Activated CD4-positive, alpha-beta T cell treated with anti-CD3 and anti-CD28 coated beads for 4 hours (primary cell): ENCODE results near the gene SMYD3.

Source experiments
- DNase-seq, 2 donors: peaks; one replicate each; pipeline ENCODE4 v3.0.0-alpha.2; 2020

SMYD3 gene

DNA sequence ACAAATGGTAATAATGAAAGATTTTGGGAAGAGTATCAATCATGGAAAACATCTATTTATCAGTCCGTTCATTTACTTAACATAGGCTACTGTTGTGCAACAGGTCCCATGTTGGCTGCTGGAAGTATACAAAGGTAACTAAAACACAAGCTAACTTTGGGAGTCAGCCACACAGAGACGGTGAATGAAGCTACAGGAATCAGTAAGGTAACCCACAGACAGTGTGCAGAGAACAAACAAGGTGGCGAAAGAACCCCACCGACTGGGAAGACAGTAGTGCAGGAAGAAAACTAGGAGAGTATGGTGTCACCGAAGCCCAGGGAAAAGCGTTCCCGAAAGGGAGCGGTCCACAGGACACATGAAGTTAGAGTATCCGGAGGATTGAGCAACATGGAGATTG lies 342.3 kb downstream of the SMYD3 start:
- DNase-seq = no peak

DNA sequence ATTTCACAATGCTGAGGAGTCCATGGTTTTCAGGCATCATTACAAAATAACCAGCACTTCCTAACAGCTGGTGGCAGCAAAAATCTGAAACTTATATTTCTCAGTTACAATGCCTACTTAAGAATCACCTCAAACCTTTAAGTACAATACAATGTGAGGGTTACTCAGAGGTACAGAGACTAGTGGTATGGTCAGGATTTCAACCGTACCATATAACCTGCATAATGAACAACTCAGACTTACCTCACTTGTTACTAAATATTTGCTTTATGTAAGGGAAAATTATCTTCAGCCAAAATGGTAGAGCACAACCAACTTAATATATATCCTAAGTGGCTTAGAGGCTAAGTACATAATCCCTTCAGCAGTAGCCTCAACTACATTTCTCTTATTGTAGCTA lies 344.5 kb downstream of the SMYD3 start:
- DNase-seq = no peak

DNA sequence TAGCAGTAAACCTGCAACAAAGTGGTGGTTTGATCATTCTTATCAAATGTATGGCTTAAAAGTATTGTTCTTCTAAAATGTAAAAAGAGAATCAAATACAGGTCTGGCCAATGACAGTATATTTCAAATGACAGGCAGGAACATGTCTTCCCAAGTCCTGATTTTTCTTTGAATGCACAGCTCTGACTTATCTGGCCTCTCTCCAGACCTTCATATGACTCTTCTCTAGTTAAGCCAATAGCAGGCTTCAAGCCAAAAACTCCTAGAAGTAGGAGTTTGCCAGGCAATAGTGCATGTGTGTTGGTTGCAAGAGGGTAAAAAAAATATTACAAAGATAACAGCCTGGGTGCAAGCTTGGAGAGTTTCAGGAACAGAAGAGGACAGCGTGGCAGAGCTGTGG lies 345.5 kb downstream of the SMYD3 start:
- no peak for DNase-seq

DNA sequence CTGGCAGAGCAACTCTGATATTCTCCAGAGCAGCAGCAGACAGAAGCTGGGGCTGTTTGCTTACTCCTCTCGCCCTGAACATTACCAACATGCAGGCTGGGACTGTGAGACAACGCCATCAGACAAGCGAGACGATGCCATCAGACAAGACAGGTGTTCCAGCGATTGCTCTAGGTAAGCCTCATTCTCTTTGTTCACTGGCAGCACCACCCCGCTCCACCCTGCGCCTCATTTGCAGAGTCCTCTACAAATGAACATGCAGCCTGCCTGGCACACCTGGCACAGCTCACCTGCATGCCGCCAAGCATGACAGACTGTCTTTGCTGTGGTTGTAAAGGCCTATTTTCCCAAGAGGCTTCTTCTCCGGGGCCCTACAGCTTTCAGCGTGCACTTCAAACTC lies 346.2 kb downstream of the SMYD3 start:
- DNase-seq = no peak

DNA sequence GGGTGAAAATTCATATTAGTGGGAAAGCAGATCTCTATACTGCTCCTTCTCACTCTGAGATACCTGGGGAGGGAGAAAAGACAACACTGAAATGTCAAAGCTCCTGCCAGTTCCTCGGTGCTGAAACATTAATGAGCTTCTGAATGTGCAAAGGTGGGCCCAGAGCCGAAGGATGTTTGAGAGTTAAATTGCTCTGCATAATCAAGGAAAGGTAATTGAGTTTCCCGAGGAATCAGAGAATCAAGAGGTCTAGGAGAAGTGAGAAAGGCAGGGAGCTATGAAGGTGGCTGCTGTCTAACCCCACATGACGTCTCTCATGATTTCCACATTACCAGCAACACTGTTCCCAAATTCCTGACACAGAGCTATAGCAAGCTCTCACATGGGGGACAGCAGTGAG lies 346.7 kb downstream of the SMYD3 start:
- no peak for DNase-seq

DNA sequence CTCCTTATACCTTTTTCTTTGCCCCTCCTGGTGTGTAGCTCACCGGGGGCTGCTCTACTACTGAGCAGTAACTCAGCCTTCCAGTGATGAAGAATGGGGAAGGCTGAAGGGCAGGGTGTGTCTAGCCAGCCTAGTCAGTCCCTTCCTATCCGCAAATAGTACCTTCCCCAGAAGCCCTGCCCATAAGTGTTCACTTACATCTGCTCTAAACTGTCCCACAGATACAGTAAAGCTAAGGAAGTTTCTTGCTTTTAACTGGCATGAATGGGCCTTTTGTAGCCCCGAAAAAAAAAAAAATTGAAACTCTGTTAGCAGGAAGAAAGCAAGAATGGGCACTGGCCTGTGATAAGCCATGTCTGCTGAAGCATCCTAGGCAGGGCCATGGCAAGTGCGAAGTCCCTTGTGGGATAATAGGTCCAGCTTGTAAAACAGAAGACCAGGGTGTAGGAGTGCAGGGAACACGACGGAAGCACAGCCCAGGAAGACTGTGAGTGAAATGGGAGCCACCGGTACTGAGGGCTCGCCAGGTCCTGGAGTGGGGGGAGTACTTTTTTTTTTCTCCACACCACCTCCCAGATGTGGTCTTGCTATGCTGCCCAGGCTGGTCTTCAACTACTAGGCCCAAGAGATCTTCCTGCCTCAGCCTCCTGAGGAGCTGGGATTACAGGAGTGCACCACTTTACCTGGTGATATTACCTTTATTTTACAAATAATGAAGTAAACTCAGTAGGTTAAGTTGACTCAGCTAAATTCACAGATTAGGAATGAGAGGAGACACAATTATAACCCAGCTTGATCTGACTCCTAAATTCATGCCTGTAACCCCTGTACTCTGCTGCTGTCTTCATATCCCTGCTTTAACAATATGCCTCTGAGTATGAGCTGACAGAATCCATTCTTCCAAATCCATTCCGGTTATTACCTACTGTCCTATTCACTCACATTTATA lies 347.5 kb downstream of the SMYD3 start:
- DNase-seq = no peak

DNA sequence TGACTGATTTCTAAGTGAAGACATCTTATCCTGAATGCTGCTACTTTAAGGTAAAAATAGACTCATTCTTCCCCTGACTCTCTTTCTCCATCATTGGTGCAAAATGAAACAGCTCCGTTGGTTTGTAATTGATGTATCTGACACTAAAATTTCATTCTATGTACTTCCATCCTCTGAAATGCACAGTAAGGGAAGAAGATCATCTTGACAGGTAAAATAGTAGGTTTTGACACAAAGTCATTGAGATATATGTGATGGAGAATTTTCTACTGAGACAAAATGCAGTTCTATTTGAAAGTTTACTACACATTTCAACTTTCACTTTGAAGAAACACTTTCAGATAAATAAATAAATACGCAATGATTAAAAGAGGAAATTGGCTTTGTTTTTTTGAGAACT lies 348.9 kb downstream of the SMYD3 start:
- no peak for DNase-seq

DNA sequence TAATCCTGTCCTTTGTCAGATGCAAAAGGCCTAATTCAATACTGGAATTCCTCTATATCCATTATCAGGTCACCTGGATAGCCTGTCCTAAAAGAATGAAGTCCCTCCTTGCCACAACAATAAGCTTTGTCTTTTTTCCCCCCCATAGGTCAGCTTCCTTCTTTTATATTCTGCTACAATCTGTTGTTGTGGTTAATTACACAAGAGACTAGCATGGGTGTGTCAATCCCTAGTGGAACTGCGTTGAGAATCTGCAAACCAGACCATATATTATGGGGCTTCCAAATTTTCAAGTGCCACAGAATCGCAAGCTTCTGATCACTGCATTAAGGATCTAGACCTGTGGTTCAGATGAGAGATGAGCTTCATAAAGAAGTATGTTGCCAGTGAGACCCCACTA lies 349.6 kb downstream of the SMYD3 start:
- DNase-seq = no peak

DNA sequence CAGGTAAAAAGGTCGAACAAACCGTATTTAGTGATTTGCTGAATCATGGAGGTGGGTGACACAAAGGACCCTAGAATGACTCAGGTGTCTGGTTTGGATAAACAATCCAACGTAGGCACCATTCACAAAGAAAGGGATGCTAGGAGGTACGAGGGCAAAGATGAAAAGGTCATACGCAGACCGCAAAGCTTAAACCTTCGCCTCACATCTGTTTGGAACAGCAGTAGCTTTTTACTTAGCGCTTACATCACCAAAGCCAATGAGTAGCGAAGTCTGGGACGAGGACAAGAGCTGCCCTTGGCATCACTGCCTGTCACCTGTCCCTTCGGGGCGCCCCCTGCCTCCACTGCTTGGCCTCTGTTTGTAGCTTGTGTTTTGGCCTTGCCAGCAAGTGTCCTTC lies 350.2 kb downstream of the SMYD3 start:
- DNase-seq = no peak

DNA sequence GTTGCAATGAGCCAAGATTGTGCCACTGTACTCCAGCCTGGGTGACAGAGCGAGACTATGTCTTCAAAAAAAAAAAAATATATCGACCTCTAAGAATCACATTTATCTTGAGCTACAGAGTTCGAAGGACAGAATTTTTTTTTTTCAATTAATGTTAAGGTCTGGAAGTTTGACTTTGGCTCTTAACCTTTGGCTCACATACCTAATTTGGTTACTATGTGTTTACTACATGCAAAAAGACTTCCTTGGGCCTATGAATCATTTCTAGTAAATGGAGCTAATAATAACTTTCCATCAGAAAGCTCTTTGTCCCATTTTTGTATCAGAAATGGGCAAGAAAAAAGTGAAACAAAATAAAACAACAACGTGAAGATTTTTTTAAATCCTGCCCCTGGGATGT lies 351.2 kb downstream of the SMYD3 start:
- DNase-seq = no peak

DNA sequence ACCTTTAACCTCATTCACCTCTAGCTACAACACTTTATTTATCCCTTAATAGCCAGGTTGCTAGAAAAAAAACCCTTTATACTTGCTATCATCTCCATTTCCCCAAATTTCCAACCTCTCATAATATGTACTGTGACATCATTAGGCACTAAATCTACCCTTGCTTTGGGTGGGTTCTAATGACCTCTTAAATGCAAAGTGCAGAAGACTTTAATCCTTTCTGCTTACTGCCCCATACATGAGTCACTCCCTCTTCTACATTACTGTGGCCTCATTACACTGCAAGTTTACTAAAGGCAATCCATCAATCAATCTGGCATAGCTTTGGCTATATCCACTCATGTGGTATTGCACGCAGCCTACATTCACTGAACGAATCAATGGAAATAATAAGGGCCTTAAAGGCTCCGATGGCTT lies 353.3 kb downstream of the SMYD3 start:
- no peak for DNase-seq

DNA sequence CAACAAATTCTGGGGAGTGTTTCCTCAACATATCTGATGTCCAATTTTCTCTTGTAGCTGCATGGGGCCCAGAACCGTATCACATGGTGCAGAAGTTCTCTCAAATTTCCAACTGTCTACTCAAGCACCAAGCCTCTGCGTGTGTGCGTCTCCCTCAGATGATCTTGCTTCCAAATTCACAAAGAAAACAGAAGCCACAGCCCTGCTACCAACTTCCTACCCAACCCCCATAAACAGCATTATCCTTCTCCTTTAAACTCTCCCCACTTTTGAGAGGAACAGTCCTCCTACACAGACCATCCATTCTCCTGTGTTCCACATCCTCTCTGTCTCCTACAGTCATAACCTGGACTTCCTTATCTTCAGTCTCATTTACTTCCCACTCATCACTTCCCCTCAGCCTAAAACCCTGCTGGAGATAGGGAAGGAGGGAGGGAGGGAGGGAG lies 354.1 kb downstream of the SMYD3 start:
- no peak for DNase-seq

DNA sequence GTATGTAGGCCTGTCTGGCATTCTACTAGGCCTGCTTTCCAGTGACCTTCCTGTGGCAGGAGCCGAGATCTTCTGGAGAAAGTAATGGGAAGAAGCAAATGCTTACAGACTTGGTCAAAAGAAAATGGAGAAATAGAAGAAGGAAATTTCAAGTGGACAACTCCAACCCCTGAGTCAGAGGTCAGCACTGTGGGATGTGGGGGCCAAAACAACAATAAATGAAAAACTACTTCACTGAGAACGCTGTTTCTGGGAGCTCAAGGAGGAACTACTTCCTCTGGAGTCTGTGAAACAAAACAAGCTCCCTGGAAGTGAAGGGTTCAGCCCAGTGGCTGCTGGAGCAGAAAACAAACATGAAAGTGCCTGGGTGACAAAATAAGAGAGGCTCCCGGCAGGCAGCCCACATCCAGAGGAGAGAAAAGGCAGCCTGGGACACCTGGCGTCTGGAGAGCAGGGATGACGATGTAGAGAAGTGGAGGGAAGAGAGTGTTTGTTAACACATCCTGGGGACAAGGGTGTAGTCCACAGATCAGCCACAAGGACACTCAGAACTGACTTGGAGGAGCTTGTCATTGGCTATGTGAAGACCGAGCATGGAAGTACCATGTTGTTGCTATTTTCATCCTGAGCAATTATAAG lies 355.2 kb downstream of the SMYD3 start:
- DNase-seq = no peak

DNA sequence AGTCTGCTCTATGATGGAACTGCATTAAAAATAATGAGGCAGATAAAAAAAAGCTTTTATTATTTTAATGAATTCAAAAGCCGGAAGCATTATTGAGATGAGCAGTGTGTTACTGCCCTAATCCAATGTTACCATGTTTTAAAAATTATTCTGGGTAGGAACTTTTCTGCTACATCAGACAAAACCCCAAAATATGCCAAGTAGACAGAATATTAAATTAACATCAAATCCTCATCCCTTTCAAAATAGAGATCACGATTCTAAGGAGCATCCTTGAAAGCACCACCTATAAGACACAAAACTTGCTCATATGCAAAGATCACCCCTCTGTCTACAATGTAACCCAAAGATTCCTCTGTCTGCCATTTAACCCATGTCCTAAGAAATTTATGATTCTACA lies 357.5 kb downstream of the SMYD3 start:
- DNase-seq = no peak

DNA sequence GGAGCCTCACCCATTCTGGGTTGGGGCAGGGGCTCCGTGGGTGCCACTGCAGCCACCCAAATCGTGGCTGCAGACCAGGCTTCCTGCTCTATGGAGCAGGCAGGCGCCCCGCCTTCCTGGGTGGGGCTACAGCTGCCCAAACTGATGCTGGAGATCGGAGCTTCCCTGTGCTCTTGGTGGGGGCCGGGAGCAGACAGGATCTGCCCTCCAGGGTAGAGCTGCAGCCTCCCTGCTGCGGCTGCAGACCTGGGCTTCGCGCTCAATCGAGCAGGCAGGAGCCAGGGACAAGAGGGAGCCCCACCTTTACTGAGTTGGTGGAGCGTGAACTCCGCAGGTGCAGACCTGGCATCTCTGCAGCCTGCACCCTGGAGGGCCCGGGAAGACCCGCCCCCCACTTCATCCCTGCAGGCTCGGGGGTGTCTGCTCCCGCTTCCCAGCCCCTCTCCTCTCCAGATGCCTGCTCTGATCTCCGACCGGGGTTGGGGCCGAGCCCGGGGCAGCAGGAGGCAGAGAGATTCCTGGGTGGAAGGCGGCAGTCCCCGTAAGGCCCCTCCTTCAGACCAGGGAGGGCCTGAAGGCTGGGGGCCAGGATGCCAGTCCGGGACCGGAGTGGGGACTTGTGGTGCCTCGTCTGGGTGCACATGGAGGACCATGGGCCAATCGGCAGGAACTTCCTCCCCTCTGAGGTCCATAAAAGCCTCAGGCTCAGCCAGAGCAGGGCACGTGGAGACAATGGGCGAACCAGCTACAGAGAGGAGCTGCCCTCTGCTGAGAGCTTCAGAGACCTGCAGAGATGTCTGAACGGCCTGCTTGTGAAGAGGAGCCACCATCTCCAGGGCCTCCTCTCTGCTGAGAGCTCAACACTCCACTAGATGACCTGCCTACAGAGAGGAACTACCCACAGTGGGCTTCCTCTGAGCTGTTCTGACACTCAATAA lies 359.3 kb downstream of the SMYD3 start:
- no peak for DNase-seq

DNA sequence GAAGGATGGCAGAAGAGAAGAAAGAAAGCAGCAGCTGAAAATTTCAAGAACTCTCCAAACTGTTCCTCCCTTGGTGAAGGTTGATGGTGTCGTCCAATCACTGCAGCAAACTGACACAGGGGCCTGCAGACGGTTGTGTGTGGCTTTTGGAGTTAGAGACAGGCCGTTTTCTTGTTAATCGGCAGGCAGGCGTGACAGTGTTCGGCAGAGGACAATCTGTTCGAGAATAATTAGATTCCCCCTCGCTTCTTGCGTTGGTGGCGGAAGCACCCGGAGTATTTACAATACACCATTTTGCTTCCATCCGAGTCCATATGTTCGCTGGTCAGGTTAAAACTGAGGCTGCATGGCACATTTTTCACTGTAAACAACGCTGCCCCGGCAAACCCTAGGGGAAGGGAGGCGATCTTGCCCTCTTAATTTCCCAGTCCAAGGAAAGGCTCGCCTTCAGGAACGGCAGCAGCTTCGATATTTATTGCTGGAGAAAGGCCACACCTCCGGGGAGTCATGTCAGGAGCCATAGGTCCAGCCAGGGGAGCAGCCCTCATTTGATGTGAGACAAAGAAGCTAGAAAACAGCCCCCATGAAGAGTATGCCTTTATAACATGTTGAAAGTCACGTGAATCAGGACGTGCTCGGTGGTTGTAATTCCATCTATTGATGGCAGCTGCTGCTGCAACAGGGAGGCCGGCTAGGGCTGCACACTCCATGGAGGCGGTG lies 360.1 kb downstream of the SMYD3 start:
- DNase-seq = no peak

DNA sequence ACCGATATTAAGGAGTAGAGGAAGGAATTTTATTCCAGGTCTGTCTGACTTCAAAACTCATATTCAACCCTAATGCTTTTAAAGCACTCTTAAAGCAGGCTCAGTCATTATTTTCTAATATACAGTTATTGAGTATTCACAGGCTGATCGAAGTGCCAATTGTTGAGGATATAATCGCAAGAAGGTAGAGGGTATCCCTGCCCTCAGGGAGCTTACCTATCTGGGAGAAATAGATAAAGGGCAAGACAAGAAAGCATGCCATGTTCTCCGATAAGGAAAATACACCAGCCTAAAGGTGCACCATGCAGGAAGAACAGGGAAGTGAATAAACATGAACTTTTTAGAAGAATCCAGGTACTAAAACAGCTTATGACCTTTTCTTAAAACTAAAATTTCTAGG lies 361.2 kb downstream of the SMYD3 start:
- no peak for DNase-seq

DNA sequence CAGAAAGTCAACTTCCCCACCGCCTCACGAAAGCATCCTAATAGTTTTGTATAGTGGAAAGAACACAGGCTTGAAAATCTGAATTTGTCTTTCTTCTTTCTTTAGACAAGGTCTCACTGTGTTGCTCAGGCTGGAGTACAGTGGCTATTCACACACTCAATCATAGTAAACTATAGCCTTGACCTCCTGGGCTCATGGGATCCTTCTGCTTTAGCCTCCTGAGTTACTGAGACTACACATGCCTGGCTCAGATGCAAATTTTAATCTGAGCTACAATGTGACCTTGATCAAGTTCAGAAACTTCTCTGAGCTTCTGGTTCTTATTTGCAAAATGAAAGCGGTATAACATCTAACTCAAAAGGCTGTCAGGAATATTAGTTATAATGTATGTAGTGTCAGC lies 362.1 kb downstream of the SMYD3 start:
- no peak for DNase-seq

DNA sequence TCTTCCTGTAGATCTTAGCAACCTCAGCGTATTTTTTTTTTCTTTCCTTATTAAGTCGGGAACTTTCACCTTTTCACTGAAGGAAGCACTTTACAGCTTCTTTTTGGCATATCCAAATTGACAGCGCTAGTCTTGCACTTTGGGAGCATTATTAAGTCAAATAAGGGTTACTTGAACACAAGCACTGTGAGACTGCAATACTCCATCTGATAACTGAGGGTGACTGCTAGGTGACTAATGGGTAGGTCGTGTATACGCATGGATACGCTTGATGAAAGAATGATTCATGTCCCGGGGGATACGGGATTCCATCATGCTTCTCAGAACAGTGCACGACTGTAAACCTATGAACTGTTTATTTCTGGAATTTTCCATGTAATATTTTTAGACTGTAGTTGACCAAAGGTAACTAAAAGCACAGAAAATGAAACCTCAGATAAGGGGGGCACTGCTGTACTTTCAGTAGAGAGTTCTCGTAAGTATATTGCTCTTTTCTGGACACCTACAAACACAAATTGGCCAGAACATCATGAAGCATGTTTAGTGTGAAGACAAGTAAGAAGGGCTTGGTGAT lies 364.7 kb downstream of the SMYD3 start:
- DNase-seq = no peak

DNA sequence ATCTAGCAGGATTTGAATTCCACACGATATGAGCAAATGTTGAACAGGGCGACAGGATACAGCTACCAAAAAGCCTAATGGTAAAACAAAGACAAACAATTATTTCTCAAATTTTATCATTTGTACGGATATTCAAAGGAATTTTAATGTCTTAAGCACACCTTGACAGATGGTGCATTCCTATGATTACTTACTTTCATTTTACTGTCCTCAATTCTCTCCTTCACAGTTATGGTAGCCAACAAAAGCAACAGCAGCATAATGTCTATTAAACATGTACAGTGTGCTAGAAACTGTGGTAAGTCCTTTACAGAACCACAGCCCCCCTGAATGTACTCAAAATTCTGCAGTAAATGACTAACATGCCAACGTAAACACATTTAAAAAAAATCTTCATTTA lies 365.8 kb downstream of the SMYD3 start:
- DNase-seq = no peak

DNA sequence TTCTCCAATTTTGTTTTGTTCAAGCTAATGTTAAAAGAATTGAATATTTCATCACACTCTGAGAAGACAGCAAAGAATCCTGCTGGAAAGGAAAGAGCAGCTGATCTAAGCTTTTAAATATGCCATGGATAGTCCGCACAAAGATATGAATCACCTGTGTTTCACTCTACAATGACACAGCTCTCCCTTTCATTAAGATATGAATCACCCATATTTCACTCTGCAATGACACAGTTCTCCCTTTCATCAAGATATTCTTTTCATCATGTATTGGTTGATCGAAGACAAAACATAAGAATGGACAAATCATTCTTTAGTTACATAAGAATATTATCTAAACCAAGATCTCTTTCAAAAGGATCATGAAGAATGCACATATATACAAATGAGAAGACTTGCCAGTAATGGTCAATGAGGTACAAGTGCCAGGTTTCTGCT lies 367.3 kb downstream of the SMYD3 start:
- DNase-seq = no peak

DNA sequence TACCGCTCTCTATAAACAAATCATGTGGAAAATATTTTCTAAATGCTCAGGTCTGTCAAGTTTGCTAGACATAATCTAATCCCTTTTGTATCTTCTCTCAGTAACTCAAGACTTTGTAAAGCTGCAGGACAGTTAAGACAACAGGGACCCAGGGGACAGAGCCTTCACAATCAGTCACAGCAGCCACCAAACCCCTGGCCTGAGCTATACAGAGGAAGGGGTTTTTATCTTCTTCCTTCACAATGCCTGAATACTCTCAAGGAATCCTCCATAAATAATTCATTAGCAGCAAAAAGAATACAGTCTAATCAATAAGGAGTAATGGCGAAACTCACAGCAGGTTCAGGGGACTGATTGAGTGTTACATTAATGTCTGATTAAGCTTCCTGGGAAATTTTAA lies 368.3 kb downstream of the SMYD3 start:
- DNase-seq = no peak
